HFFc6 (cell line): ENCODE measurements around the gene TALDO1. TPM values are rescaled to one million over a fixed set of nuclear protein-coding genes. Genes with fewer than 3 reads are reported as not detected.

Experiments
- DNase-seq: peaks from one replicate; pipeline ENCODE4 v3.0.0-alpha.2; 2018
- H3K27ac Mint-ChIP-seq: 2 replicates; pipeline ENCODE4 v1.8.0; 2020; ENCODE audit warnings: mild to moderate bottlenecking, mixed read lengths
- H3K27me3 Mint-ChIP-seq: 2 replicates; pipeline ENCODE4 v1.8.0; 2021; ENCODE audit warnings: mild to moderate bottlenecking, moderate library complexity, mixed read lengths; ENCODE audit not compliant: insufficient read depth
- H3K36me3 Mint-ChIP-seq: 2 replicates; pipeline ENCODE4 v1.8.0; 2021; ENCODE audit warnings: low read depth, mixed read lengths
- H3K4me1 Mint-ChIP-seq: 2 replicates; pipeline ENCODE4 v1.8.0; 2020; ENCODE audit warnings: low read depth, mixed read lengths
- H3K4me3 Mint-ChIP-seq: 2 replicates; pipeline ENCODE4 v1.8.0; 2020; ENCODE audit warnings: mild to moderate bottlenecking, moderate library complexity, mixed read lengths
- H3K9me3 Mint-ChIP-seq: 2 replicates; pipeline ENCODE4 v1.8.0; 2020; ENCODE audit warnings: mild to moderate bottlenecking, mixed read lengths
- total RNA-seq, 6 experiments: library from RNA; stranded (reverse); fragmentation: NEBNext Ultra II Directional; extraction: Animal tissue kit (Norgen Biotek cat#: 25700); gene quantifications; 2 replicates in 1 of 6; 3 replicates in 5 of 6; pipeline ENCODE4 v1.2.3, GENCODE V29; 2021
- TF ChIP-seq, protein P1 (sequence below): fragments of 200-600 bp; sonication (generic); IDR thresholded peaks from 2 replicates; pipeline ENCODE4 v1.5.0; 2021; ENCODE audit warnings: antibody characterized with exemption, mild to moderate bottlenecking

TALDO1 gene
- total RNA-seq, 6 experiments from 2014 or later, result 230 to 351 (median 300) TPM

DNA sequence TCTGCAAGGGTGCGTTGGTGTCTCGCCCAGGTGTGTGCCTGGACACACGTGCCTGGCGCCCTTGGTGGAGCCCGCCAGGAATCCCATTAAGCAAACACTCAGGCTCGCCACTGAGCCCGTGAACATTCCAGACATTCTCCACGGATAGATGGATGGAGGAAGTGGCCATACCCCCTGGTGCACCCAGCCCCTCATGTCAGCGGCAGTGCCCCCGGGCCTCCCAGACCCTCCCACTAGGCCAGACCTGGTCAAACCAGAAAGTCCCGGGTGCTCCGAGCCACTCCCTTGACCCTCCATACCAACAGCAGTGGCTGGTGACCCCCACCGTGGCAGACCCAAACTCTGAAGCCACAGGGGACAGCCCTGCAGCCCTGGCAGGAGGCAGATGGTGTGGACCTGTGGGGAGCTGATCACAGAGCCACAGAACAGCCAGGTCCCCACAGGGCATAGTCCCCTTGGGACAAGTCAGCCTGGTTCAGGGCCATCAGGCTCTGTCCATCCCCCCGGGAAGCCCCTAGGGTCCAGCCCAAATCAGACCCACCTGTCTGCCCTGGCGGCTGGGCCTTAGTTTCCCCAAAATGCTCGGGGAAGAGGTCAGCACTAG, 39.3 kb upstream of the TALDO1 start:
- Mint-ChIP-seq H3K27ac (no peak overlapping the region), H3K4me1 (peaks cover 11% of the 10 kb centered on the region; the same call in 1 of the 2 replicates), H3K27me3 (peaks cover 2% of the 10 kb centered on the region; the same call in 1 of the 2 replicates), H3K9me3 (no peaks in the 10 kb centered on the region), H3K36me3 (no peaks in the 10 kb centered on the region), H3K4me3 (peak overlapping the region; percentile 28)
- TF ChIP-seq, protein P1, sequence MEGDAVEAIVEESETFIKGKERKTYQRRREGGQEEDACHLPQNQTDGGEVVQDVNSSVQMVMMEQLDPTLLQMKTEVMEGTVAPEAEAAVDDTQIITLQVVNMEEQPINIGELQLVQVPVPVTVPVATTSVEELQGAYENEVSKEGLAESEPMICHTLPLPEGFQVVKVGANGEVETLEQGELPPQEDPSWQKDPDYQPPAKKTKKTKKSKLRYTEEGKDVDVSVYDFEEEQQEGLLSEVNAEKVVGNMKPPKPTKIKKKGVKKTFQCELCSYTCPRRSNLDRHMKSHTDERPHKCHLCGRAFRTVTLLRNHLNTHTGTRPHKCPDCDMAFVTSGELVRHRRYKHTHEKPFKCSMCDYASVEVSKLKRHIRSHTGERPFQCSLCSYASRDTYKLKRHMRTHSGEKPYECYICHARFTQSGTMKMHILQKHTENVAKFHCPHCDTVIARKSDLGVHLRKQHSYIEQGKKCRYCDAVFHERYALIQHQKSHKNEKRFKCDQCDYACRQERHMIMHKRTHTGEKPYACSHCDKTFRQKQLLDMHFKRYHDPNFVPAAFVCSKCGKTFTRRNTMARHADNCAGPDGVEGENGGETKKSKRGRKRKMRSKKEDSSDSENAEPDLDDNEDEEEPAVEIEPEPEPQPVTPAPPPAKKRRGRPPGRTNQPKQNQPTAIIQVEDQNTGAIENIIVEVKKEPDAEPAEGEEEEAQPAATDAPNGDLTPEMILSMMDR, result no peak
- DNase-seq, result no peak

DNA sequence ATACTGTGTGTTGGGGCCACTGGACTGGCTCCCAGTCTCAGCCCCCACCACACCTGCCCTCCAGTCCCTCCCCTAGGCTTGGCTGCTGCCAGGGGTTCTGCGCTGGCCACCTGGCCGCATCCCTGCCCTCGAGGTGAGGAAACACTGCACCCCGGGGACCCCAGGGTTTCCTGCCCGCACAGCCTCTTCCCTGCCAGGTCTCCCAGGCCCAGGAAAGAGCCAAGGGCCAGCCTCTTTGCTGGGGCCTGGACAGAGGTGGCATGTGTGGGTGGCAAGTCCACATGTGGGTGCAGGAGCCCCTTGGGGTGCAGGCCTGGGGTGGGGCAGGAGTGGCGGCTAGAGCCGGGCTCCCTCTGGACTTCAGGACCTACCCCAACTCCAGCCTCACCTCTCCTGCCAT, 38.8 kb upstream of the TALDO1 start:
- Mint-ChIP-seq H3K4me1 (peaks cover 11% of the 10 kb centered on the region; the same call in 1 of the 2 replicates), H3K36me3 (no peaks in the 10 kb centered on the region), H3K9me3 (no peaks in the 10 kb centered on the region), H3K4me3 (no peak overlapping the region), H3K27me3 (peaks cover 2% of the 10 kb centered on the region; the same call in 1 of the 2 replicates), H3K27ac (no peak overlapping the region)
- TF ChIP-seq, protein P1, result no peak
- DNase-seq, result no peak

DNA sequence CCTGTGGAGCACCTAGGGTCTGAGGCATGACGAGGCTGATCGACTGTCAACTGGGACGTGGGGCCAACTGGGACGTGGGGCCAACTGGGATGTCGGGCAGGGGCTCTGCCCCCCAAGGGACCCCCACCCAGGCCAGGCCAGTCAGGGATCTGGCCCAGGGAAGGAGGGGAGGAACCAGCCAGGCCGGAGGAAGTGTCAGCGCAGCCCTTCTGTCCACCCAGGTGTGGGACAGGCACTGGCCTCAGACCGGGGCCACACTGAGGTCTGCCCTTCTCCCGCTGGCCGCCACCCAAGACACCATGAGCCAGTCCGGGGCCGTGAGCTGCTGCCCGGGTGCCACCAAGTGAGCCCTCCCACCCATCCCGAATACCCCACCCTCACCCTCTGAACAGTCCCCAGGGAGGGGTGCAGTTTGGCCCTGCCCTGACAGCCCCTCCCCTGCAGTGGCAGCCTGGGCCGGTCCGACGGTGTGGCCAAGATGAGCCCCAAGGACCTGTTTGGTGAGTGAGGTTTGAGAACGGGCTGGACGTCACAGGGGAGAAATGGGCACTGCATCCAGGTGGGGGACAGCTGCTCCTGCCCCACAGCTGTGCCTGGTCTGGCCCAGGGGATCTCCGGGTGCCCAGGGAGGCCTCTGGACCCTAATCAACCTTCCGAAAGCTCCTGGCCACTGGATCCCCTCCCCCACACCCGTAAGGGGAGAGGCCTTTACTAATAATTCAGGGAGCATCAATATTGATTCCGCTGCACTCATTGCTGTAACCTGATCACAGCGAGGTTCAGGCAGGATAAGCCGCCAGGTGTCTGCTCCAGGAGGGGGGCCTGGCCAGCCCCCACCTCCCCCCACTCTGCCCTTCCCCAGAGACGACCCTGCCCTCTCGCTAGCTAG, 37.9 kb upstream of the TALDO1 start:
- H3K27me3 Mint-ChIP-seq, result peaks cover 2% of the 10 kb centered on the region; the same call in 1 of the 2 replicates
- TF ChIP-seq, protein P1, result no peak
- H3K27ac Mint-ChIP-seq, result no peak overlapping the region
- no peaks in the 10 kb centered on the region for H3K36me3 Mint-ChIP-seq
- no peaks in the 10 kb centered on the region for H3K9me3 Mint-ChIP-seq
- peaks cover 11% of the 10 kb centered on the region; the same call in 1 of the 2 replicates for H3K4me1 Mint-ChIP-seq
- no peak overlapping the region for H3K4me3 Mint-ChIP-seq
- DNase-seq, result no peak

DNA sequence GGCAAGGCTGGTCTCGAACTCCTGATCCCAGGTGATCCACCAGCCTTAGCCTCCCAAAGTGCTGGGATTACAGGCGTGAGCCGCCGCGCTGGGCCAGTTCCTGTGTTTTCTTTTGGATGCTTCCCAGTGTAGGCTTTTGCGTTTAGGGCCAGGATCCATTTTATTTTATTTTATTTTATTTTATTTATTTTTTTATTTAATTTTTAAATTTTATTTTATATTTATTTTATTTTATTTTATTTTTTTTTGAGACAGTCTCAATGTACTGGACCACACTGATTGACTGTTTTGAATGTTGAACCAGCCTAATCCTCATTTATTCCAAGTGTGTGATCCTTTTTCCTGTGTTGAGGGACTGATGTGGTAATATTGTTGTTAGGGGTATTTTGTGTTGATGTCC, 32.8 kb upstream of the TALDO1 start:
- Mint-ChIP-seq H3K36me3 (peaks cover 5% of the 10 kb centered on the region; the same call in 1 of the 2 replicates), H3K27me3 (no peaks in the 10 kb centered on the region), H3K9me3 (no peaks in the 10 kb centered on the region), H3K27ac (no peak overlapping the region), H3K4me1 (peaks cover 11% of the 10 kb centered on the region; the same call in 1 of the 2 replicates), H3K4me3 (no peak overlapping the region)
- DNase-seq, result no peak
- TF ChIP-seq, protein P1, result no peak

DNA sequence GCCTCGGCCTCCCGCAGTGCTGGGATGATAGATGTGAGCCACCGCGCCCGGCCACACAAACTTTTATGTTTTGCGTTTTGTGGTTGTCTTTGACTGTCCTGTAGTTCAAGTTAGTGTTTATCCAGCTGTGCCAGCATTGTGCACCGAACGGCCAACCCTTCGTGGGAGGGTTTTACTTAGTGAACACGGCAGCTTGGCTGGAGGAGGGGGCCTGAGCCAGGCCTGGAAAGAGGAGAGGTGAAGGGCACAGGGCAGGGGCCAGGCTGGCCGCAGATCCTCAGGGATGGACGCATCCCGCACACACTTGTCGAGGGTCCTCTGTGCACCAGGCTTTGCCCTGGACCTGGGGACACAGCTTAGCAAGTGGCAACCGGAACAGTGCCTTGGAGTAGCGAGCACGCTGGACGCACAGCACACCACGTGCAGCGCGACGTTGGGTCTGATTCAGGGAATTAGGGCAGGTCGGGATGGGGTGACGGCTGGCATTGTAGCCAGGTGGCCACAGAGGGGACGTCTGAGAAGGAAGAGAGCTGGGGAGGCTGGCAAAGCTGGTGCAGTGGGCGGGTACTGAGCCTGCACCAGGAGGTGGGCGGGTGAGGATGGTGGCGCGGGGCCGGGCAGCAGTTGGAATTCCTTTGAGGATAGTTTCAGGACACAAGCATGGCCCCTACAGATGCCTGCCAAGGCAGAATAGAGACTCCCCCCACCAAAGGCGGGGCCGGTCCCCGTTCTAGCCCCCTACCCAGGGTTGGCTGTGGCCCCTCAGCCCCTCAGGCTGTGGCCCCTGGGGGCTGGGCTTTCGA, 27.8 kb upstream of the TALDO1 start:
- Mint-ChIP-seq H3K4me3 (no peak overlapping the region), H3K36me3 (peaks cover 5% of the 10 kb centered on the region; the same call in 1 of the 2 replicates), H3K27me3 (peaks cover 3% of the 10 kb centered on the region; the same call in 1 of the 2 replicates), H3K9me3 (no peaks in the 10 kb centered on the region), H3K27ac (no peak overlapping the region), H3K4me1 (no peaks in the 10 kb centered on the region)
- no peak for DNase-seq
- TF ChIP-seq, protein P1, result no peak
